H1 (cell line): ENCODE results near the gene RHOG.

Experiments used
- CEBPB ChIP-seq: IDR thresholded peaks from 2 replicates; pipeline ENCODE4 v1.6.1; 2012; ENCODE audit warnings: low read depth, low read length
- CTCF ChIP-seq, 3 experiments: IDR thresholded peaks; 1 replicate in 2 of 3; 2 replicates in 1 of 3; pipeline versions ENCODE4 v1.5.1 to v1.6.1; 2011; ENCODE audit warnings: low read length in 3 of 3, mild to moderate bottlenecking in 3 of 3, inconsistent platforms in 2 of 3, low read depth in 1 of 3, moderate library complexity in 1 of 3; ENCODE audit not compliant: insufficient read depth in 1 of 3; ENCODE audit errors: control extremely low read depth in 1 of 3
- EP300 ChIP-seq, 2 experiments: IDR thresholded peaks; 1 replicate in 1 of 2; 2 replicates in 1 of 2; pipeline ENCODE4 v1.6.1; 2011 to 2012; ENCODE audit warnings: low read depth in 2 of 2, low read length in 2 of 2, mild to moderate bottlenecking in 2 of 2, borderline replicate concordance in 1 of 2, inconsistent platforms in 1 of 2, moderate library complexity in 1 of 2
- KDM5A ChIP-seq: fragments of 200-600 bp; IDR thresholded peaks from 2 replicates; pipeline ENCODE4 v1.7.1; 2012; ENCODE audit warnings: mild to moderate bottlenecking, low read length, inconsistent platforms, mixed read lengths
- MAX ChIP-seq: IDR thresholded peaks from 2 replicates; pipeline ENCODE4 v1.6.1; 2012; ENCODE audit warnings: inconsistent platforms
- POLR2A ChIP-seq, 2 experiments: IDR thresholded peaks; 1 replicate in 1 of 2; 2 replicates in 1 of 2; pipeline ENCODE4 v1.6.1; 2011; ENCODE audit warnings: low read depth in 2 of 2, low read length in 2 of 2, mild to moderate bottlenecking in 2 of 2; ENCODE audit errors: control extremely low read depth in 1 of 2
- RFX5 ChIP-seq: IDR thresholded peaks from 2 replicates; pipeline ENCODE4 v1.6.1; 2011; ENCODE audit warnings: low read depth, low read length, improper control_type of control experiment, borderline replicate concordance
- SRF ChIP-seq: IDR thresholded peaks from 2 replicates; pipeline ENCODE4 v1.6.1; 2011; ENCODE audit warnings: mild to moderate bottlenecking, low read depth, low read length, moderate library complexity
- TAF1 ChIP-seq: IDR thresholded peaks from 2 replicates; pipeline ENCODE4 v1.6.1; 2011; ENCODE audit warnings: mild to moderate bottlenecking, low read depth, low read length
- TCF12 ChIP-seq: IDR thresholded peaks from 2 replicates; pipeline ENCODE4 v1.6.1; 2011; ENCODE audit warnings: low read depth, mild to moderate bottlenecking, low read length

GRCh38 chr11:3833449-3833848 lies 7.3 kb downstream of the RHOG start:
- no peak for TF ChIP-seq POLR2A (IDR thresholded peaks at IDR 0.05; ENCODE audit: control extremely low read depth in 1 of 2, low read depth in 2 of 2, low read length in 2 of 2)
- TF ChIP-seq CTCF (IDR thresholded peaks at IDR 0.05; ENCODE audit: control extremely low read depth in 1 of 3, insufficient read depth in 1 of 3, low read depth in 1 of 3, low read length in 3 of 3) = no peak
- TF ChIP-seq TCF12 = no peak
- no peak for TF ChIP-seq KDM5A
- no peak for TF ChIP-seq EP300 (IDR thresholded peaks at IDR 0.05; ENCODE audit: borderline replicate concordance in 1 of 2, low read depth in 2 of 2, low read length in 2 of 2)
- no peak for TF ChIP-seq RFX5
- TF ChIP-seq MAX = no peak
- TF ChIP-seq TAF1 = no peak
- TF ChIP-seq SRF = no peak
- TF ChIP-seq CEBPB = no peak
